ENCODE results near the gene MYH14. TPM values are rescaled to one million over a fixed set of nuclear protein-coding genes. Genes with fewer than 3 reads are reported as not detected.

The MYH14 gene
- polyA plus RNA-seq, 3 donors, result not detected

DNA sequence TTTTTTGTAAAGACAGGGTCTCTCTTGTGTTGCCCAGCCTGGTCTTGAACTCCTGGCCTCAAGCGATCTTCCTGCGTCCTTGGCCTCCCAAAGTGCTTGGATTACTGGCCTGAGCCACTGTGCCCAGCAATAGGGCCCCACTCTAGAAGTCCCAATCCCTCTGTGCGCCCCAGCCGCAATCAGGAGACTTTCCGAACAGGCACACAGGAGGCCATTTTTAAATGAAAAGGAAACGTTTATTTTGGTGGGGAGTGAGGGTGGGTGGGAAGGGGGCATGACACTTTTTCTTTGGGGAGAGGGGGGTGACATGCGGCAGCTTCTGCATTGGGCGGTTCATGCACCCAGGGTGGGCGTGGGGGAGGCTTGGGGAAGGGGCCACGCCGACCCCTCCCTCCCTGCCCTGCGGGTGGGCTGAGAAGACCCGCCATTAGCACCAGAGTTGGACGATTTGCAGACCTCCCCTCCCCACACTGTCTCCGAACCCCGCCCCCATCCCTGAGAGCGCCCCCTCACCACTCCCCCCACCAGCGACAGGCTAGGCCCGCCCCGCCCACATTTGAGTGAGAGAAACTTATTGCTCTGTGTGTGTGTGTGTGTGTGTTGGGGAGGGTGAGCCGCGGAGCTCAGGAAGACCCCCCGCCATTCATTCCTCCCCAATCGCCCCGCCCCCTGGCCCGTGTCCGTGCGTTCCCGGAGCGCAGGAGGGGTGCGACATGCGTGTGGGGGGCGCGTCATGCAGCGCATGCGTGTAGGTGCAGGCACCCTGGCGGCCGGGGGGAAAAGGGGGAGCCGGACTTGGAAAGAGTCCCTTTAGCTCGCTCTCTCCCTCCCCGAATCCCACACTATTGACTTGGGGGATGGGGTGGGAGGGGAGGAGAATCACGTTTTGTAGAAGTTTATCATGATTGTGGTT lies 108.6 kb downstream of the MYH14 start:
- peaks cover 40 to 71% of the 10 kb centered on the region in 2 donors for H3K27me3 ChIP-seq (ENCODE audit: control insufficient read depth in 2 of 2, insufficient read depth in 2 of 2, low read length in 2 of 2)
- H3K9me3 ChIP-seq (replicated peaks in 1 of 2; ENCODE audit: control insufficient read depth in 1 of 2, insufficient read depth in 1 of 2, low read length in 2 of 2), result peaks cover 0 to 24% of the 10 kb centered on the region in 2 donors
- Mint-ChIP-seq H3K4me1 (peaks cover 3% of the 10 kb centered on the region), H3K4me3 (peak overlapping the region in 1 of 2 donors; percentile 63), H3K36me3 (peaks cover 0 to 2% of the 10 kb centered on the region in 2 donors), H3K27ac (peak overlapping the region in 1 of 7 donors; percentile 50), H3K27me3 (ENCODE audit: low read depth in 3 of 3) (peaks cover 64 to 87% (median 79%) of the 10 kb centered on the region in 3 donors), H3K9me3 (peaks cover 0 to 36% (median 17%) of the 10 kb centered on the region in 7 donors)
- TF ChIP-seq, protein P1, sequence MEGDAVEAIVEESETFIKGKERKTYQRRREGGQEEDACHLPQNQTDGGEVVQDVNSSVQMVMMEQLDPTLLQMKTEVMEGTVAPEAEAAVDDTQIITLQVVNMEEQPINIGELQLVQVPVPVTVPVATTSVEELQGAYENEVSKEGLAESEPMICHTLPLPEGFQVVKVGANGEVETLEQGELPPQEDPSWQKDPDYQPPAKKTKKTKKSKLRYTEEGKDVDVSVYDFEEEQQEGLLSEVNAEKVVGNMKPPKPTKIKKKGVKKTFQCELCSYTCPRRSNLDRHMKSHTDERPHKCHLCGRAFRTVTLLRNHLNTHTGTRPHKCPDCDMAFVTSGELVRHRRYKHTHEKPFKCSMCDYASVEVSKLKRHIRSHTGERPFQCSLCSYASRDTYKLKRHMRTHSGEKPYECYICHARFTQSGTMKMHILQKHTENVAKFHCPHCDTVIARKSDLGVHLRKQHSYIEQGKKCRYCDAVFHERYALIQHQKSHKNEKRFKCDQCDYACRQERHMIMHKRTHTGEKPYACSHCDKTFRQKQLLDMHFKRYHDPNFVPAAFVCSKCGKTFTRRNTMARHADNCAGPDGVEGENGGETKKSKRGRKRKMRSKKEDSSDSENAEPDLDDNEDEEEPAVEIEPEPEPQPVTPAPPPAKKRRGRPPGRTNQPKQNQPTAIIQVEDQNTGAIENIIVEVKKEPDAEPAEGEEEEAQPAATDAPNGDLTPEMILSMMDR (IDR thresholded peaks at IDR 0.05), result no peak
- no peaks in the 10 kb centered on the region for H4K20me1 ChIP-seq (ENCODE audit: insufficient read depth, low read length)
- no peak overlapping the region for H2AFZ ChIP-seq (ENCODE audit: insufficient read depth, low read depth, low read length, poor library complexity, severe bottlenecking)
- peaks cover 0 to 4% of the 10 kb centered on the region in 2 donors for H3K4me1 ChIP-seq (ENCODE audit: control insufficient read depth in 1 of 2, insufficient read depth in 2 of 2, low read length in 2 of 2)
- H3K4me3 ChIP-seq (replicated peaks in 1 of 3; ENCODE audit: low read depth in 2 of 3, low read length in 3 of 3), result no peak overlapping the region
- H3K79me2 ChIP-seq (ENCODE audit: insufficient read depth, low read length), result no peaks in the 10 kb centered on the region
- no peak overlapping the region for H3K4me2 ChIP-seq (replicated peaks; ENCODE audit: extremely low read depth, low read length, poor library complexity, severe bottlenecking)
- no peak overlapping the region for H3K9ac ChIP-seq (ENCODE audit: insufficient read depth, low read length, poor library complexity, severe bottlenecking)
- intact Hi-C loops (cut with micrococcal nuclease), result no loop called here
- 5% methylated on average over 6 of the region's 42 CpGs for WGBS (ENCODE audit: insufficient coverage)
- no peak overlapping the region for H3K27ac ChIP-seq (ENCODE audit: low read depth in 1 of 2, low read length in 2 of 2)
- H3K36me3 ChIP-seq (replicated peaks in 1 of 2; ENCODE audit: control insufficient read depth in 1 of 2, insufficient read depth in 2 of 2, low read length in 2 of 2), result no peaks in the 10 kb centered on the region
- DNase-seq, result no peak

GRCh38 chr19:50312967-50313811 lies 109.8 kb downstream of the MYH14 start:
- WGBS (ENCODE audit: insufficient coverage), result 18% methylated on average over 18 of the region's 27 CpGs
- intact Hi-C loops (cut with micrococcal nuclease), result no loop called here
- H3K27me3 ChIP-seq (ENCODE audit: control insufficient read depth in 2 of 2, insufficient read depth in 2 of 2, low read length in 2 of 2), result peaks cover 40 to 75% of the 10 kb centered on the region in 2 donors
- peaks cover 0 to 36% (median 9%) of the 10 kb centered on the region in 7 donors for H3K9me3 Mint-ChIP-seq
- H2AFZ ChIP-seq (ENCODE audit: insufficient read depth, low read depth, low read length, poor library complexity, severe bottlenecking), result no peak overlapping the region
- no peaks in the 10 kb centered on the region for H3K36me3 ChIP-seq (replicated peaks in 1 of 2; ENCODE audit: control insufficient read depth in 1 of 2, insufficient read depth in 2 of 2, low read length in 2 of 2)
- H3K27me3 Mint-ChIP-seq (ENCODE audit: low read depth in 3 of 3), result peaks cover 67 to 91% (median 87%) of the 10 kb centered on the region in 3 donors
- H3K27ac Mint-ChIP-seq, result no peak overlapping the region
- TF ChIP-seq, protein P1 (IDR thresholded peaks at IDR 0.05), result no peak
- H3K4me3 Mint-ChIP-seq, result peak overlapping the region; percentile 9 to 83
- H3K27ac ChIP-seq (ENCODE audit: low read depth in 1 of 2, low read length in 2 of 2), result no peak overlapping the region
- H3K9ac ChIP-seq (ENCODE audit: insufficient read depth, low read length, poor library complexity, severe bottlenecking), result no peak overlapping the region
- H3K4me1 ChIP-seq (ENCODE audit: control insufficient read depth in 1 of 2, insufficient read depth in 2 of 2, low read length in 2 of 2), result peaks cover 0 to 4% of the 10 kb centered on the region in 2 donors
- H3K79me2 ChIP-seq (ENCODE audit: insufficient read depth, low read length), result no peaks in the 10 kb centered on the region
- H3K36me3 Mint-ChIP-seq, result peaks cover 0 to 2% of the 10 kb centered on the region in 2 donors
- H3K9me3 ChIP-seq (replicated peaks in 1 of 2; ENCODE audit: control insufficient read depth in 1 of 2, insufficient read depth in 1 of 2, low read length in 2 of 2), result peaks cover 0 to 24% of the 10 kb centered on the region in 2 donors
- peaks cover 3% of the 10 kb centered on the region for H3K4me1 Mint-ChIP-seq
- H3K4me2 ChIP-seq (replicated peaks; ENCODE audit: extremely low read depth, low read length, poor library complexity, severe bottlenecking), result no peak overlapping the region
- no peak for DNase-seq
- H3K4me3 ChIP-seq (replicated peaks in 1 of 3; ENCODE audit: low read depth in 2 of 3, low read length in 3 of 3), result no peak overlapping the region
- H4K20me1 ChIP-seq (ENCODE audit: insufficient read depth, low read length), result no peaks in the 10 kb centered on the region

All from CD14-positive monocyte (primary cell).